Central memory CD8-positive, alpha-beta T cell (primary cell): ENCODE data around the gene GDAP1L1.

Experiments
- ATAC-seq: fragments of 150-1000 bp; cut with Tn5 transposase; replicated peaks from 2 replicates; pipeline ENCODE4 v1.10.0; 2022; ENCODE audit warnings: mild to moderate bottlenecking, moderate FRiP score, moderate number of reproducible peaks; ENCODE audit not compliant: poor library complexity, severe bottlenecking; ENCODE audit errors: extremely low read depth
- DNase-seq, 2 donors: peaks; one replicate each; pipeline ENCODE4 v3.0.0; 2021; ENCODE audit warnings: low spot score in 2 of 2
- H3K27ac Mint-ChIP-seq: one replicate; pipeline ENCODE4 v1.8.0; 2022; ENCODE audit warnings: low read depth, mild to moderate bottlenecking, moderate library complexity, mixed read lengths
- H3K27me3 Mint-ChIP-seq: one replicate; pipeline ENCODE4 v1.8.0; 2022; ENCODE audit warnings: mixed read lengths
- H3K36me3 Mint-ChIP-seq: one replicate; pipeline ENCODE4 v1.8.0; 2022; ENCODE audit warnings: mild to moderate bottlenecking, moderate library complexity, mixed read lengths; ENCODE audit not compliant: insufficient read depth
- H3K4me1 Mint-ChIP-seq: one replicate; pipeline ENCODE4 v1.8.0; 2022; ENCODE audit warnings: mixed read lengths
- H3K4me3 Mint-ChIP-seq: one replicate; pipeline ENCODE4 v1.8.0; 2022; ENCODE audit warnings: mild to moderate bottlenecking, moderate library complexity, mixed read lengths
- H3K9me3 Mint-ChIP-seq: one replicate; pipeline ENCODE4 v1.8.0; 2022; ENCODE audit warnings: mixed read lengths

Gene GDAP1L1

GRCh38 chr20:44301285-44301684 is 54.2 kb downstream of the GDAP1L1 start:
- H3K36me3 Mint-ChIP-seq: peaks cover 8% of the 10 kb centered on the region
- H3K27ac Mint-ChIP-seq: no peak overlapping the region
- no peak for DNase-seq
- no peaks in the 10 kb centered on the region for H3K9me3 Mint-ChIP-seq
- peaks cover 4% of the 10 kb centered on the region for H3K4me1 Mint-ChIP-seq
- H3K27me3 Mint-ChIP-seq: no peaks in the 10 kb centered on the region
- H3K4me3 Mint-ChIP-seq: no peak overlapping the region
- no peak for ATAC-seq

GRCh38 chr20:44302026-44302669 is 55.0 kb downstream of the GDAP1L1 start:
- Mint-ChIP-seq H3K36me3 (peaks cover 8% of the 10 kb centered on the region), H3K4me3 (no peak overlapping the region), H3K9me3 (no peaks in the 10 kb centered on the region), H3K4me1 (peaks cover 10% of the 10 kb centered on the region), H3K27me3 (no peaks in the 10 kb centered on the region), H3K27ac (no peak overlapping the region)
- DNase-seq (no peak), ATAC-seq (no peak)

GRCh38 chr20:44302736-44303135 is 55.6 kb downstream of the GDAP1L1 start:
- no peaks in the 10 kb centered on the region for H3K9me3 Mint-ChIP-seq
- peaks cover 11% of the 10 kb centered on the region for H3K4me1 Mint-ChIP-seq
- peaks cover 8% of the 10 kb centered on the region for H3K36me3 Mint-ChIP-seq
- no peaks in the 10 kb centered on the region for H3K27me3 Mint-ChIP-seq
- H3K4me3 Mint-ChIP-seq: no peak overlapping the region
- DNase-seq (no peak), ATAC-seq (no peak)
- H3K27ac Mint-ChIP-seq: no peak overlapping the region

GRCh38 chr20:44304383-44304782 is 57.3 kb downstream of the GDAP1L1 start:
- ATAC-seq: no peak
- Mint-ChIP-seq H3K9me3 (no peaks in the 10 kb centered on the region), H3K36me3 (peaks cover 8% of the 10 kb centered on the region), H3K4me1 (peaks cover 13% of the 10 kb centered on the region), H3K27me3 (no peaks in the 10 kb centered on the region), H3K27ac (no peak overlapping the region), H3K4me3 (no peak overlapping the region)
- no peak for DNase-seq

GRCh38 chr20:44306927-44307326 is 59.8 kb downstream of the GDAP1L1 start:
- Mint-ChIP-seq H3K27ac (no peak overlapping the region), H3K27me3 (no peaks in the 10 kb centered on the region), H3K9me3 (no peaks in the 10 kb centered on the region), H3K36me3 (peaks cover 19% of the 10 kb centered on the region), H3K4me1 (peaks cover 34% of the 10 kb centered on the region), H3K4me3 (no peak overlapping the region)
- ATAC-seq (no peak), DNase-seq (no peak)

- H3K27me3 Mint-ChIP-seq: no peaks in the 10 kb centered on the region
- H3K9me3 Mint-ChIP-seq: no peaks in the 10 kb centered on the region
- H3K36me3 Mint-ChIP-seq: peaks cover 15% of the 10 kb centered on the region
- ATAC-seq (no peak), DNase-seq (no peak)
- H3K4me3 Mint-ChIP-seq: peak overlapping the region; percentile 87
- H3K4me1 Mint-ChIP-seq: peaks cover 29% of the 10 kb centered on the region
- peak overlapping the region; percentile 90 for H3K27ac Mint-ChIP-seq
Measured at GRCh38 chr20:44309763-44310663, 62.9 kb downstream of the GDAP1L1 start.

- Mint-ChIP-seq H3K4me1 (peaks cover 29% of the 10 kb centered on the region), H3K9me3 (no peaks in the 10 kb centered on the region), H3K36me3 (peaks cover 15% of the 10 kb centered on the region), H3K27ac (peak within 1 kb of the TSS; percentile 90), H3K27me3 (no peaks in the 10 kb centered on the region), H3K4me3 (peak within 1 kb of the TSS; percentile 87)
- peak; percentile 92 for ATAC-seq
- peak; percentile 94 to 95 for DNase-seq
Measured at GRCh38 chr20:44310664-44311639, 63.8 kb downstream of the GDAP1L1 start, which contains the start of gene FITM2. Gene FITM2 (minus strand): TSS chr20:44311202. CDS start chr20:44311148, 54 bp downstream.

GRCh38 chr20:44314870-44315269 is 67.8 kb downstream of the GDAP1L1 start:
- Mint-ChIP-seq H3K36me3 (peaks cover 13% of the 10 kb centered on the region), H3K27ac (no peak overlapping the region), H3K9me3 (no peaks in the 10 kb centered on the region), H3K4me3 (no peak overlapping the region), H3K27me3 (peaks cover 8% of the 10 kb centered on the region), H3K4me1 (peaks cover 16% of the 10 kb centered on the region)
- DNase-seq (no peak), ATAC-seq (no peak)

- Mint-ChIP-seq H3K27me3 (peaks cover 16% of the 10 kb centered on the region), H3K36me3 (no peaks in the 10 kb centered on the region), H3K4me3 (no peak overlapping the region), H3K4me1 (no peaks in the 10 kb centered on the region), H3K27ac (no peak overlapping the region), H3K9me3 (no peaks in the 10 kb centered on the region)
- ATAC-seq (no peak), DNase-seq (no peak)
Measured at GRCh38 chr20:44319839-44320422, 72.8 kb downstream of the GDAP1L1 start.

- H3K27me3 Mint-ChIP-seq: peaks cover 26% of the 10 kb centered on the region
- no peaks in the 10 kb centered on the region for H3K9me3 Mint-ChIP-seq
- peaks cover 6% of the 10 kb centered on the region for H3K4me1 Mint-ChIP-seq
- no peaks in the 10 kb centered on the region for H3K36me3 Mint-ChIP-seq
- no peak overlapping the region for H3K27ac Mint-ChIP-seq
- H3K4me3 Mint-ChIP-seq: no peak overlapping the region
- no peak for DNase-seq
- ATAC-seq: no peak
Measured at GRCh38 chr20:44324343-44324742, 77.2 kb downstream of the GDAP1L1 start.

- peak overlapping the region; percentile 52 for H3K4me3 Mint-ChIP-seq
- H3K27me3 Mint-ChIP-seq: peaks cover 32% of the 10 kb centered on the region
- DNase-seq: no peak
- ATAC-seq: no peak
- peaks cover 6% of the 10 kb centered on the region for H3K4me1 Mint-ChIP-seq
- H3K27ac Mint-ChIP-seq: no peak overlapping the region
- H3K36me3 Mint-ChIP-seq: no peaks in the 10 kb centered on the region
- H3K9me3 Mint-ChIP-seq: no peaks in the 10 kb centered on the region
Measured at GRCh38 chr20:44326391-44327159, 79.5 kb downstream of the GDAP1L1 start.
